Effector memory CD4-positive, alpha-beta T cell (primary cell): Measurements from ENCODE around the gene FZD7.

Source experiments
- DNase-seq, 3 donors: peaks; one replicate each; pipeline ENCODE4 v3.0.0-alpha.2; 2020
- H3K27ac ChIP-seq: 2 replicates; pipeline ENCODE4 v1.7.0; 2013; ENCODE audit warnings: mild to moderate bottlenecking, low read length, moderate library complexity; ENCODE audit not compliant: insufficient read depth, poor library complexity, severe bottlenecking
- H3K27me3 ChIP-seq: replicated peaks from 2 replicates; pipeline ENCODE4 v1.7.0; 2013; ENCODE audit warnings: mild to moderate bottlenecking, low read length; ENCODE audit not compliant: insufficient read depth, control insufficient read depth, poor library complexity, severe bottlenecking
- H3K36me3 ChIP-seq: 2 replicates; pipeline ENCODE4 v1.7.0; 2013; ENCODE audit warnings: mild to moderate bottlenecking, low read length, moderate library complexity; ENCODE audit not compliant: control insufficient read depth, insufficient read depth
- H3K4me1 ChIP-seq: 2 replicates; pipeline ENCODE4 v1.7.0; 2013; ENCODE audit warnings: low read length, mild to moderate bottlenecking; ENCODE audit not compliant: control insufficient read depth, insufficient read depth, poor library complexity, severe bottlenecking
- H3K4me3 ChIP-seq: 2 replicates; pipeline ENCODE4 v1.7.0; 2013; ENCODE audit warnings: low read length, low read depth, mild to moderate bottlenecking; ENCODE audit not compliant: insufficient read depth, poor library complexity, severe bottlenecking
- H3K9me3 ChIP-seq: 2 replicates; pipeline ENCODE4 v1.7.0; 2013; ENCODE audit warnings: mild to moderate bottlenecking, low read length, moderate library complexity; ENCODE audit not compliant: control insufficient read depth

Gene FZD7

GRCh38 chr2:202079310-202079709 lies 45.7 kb downstream of the FZD7 start:
- Histone ChIP-seq H3K9me3 (no peaks in the 10 kb centered on the region), H3K4me1 (no peaks in the 10 kb centered on the region), H3K36me3 (no peaks in the 10 kb centered on the region), H3K4me3 (no peak overlapping the region), H3K27me3 (no peaks in the 10 kb centered on the region), H3K27ac (no peak overlapping the region)
- DNase-seq = no peak

- no peak for DNase-seq
These were observed 50.6 kb downstream of the FZD7 start for GRCh38 chr2:202084265-202084664.

More at GRCh38 chr2:202084265-202084664, 50.6 kb downstream of the FZD7 start:
- H3K4me3 ChIP-seq = no peak overlapping the region
- H3K27ac ChIP-seq = no peak overlapping the region
- H3K36me3 ChIP-seq = no peaks in the 10 kb centered on the region
- no peaks in the 10 kb centered on the region for H3K9me3 ChIP-seq
- no peaks in the 10 kb centered on the region for H3K27me3 ChIP-seq
- H3K4me1 ChIP-seq = no peaks in the 10 kb centered on the region
